GM23338 (cell line): ENCODE results near the gene DNAH8. TPM values are rescaled to one million over a fixed set of nuclear protein-coding genes. Genes with fewer than 3 reads are reported as not detected.

Source experiments
- ATAC-seq: fragments of 200-7000 bp; cut with Tn5 transposase; 3 replicates; pipeline ENCODE4 v1.9.1; 2020
- DNase-seq: peaks from one replicate; pipeline ENCODE4 v3.0.0-alpha.2; 2015; ENCODE audit warnings: low spot score
- H2AFZ ChIP-seq: fragments of 200-600 bp; sonication (generic); 2 replicates; pipeline ENCODE4 v1.8.0; 2016; ENCODE audit warnings: antibody characterized with exemption, mild to moderate bottlenecking, moderate library complexity
- H3F3A ChIP-seq: fragments of 200-600 bp; sonication (generic); replicated peaks from 2 replicates; pipeline ENCODE4 v1.8.0; 2017; ENCODE audit warnings: antibody characterized with exemption, mixed run types, low read depth
- H3K27ac ChIP-seq: fragments of 200-600 bp; sonication (generic); 2 replicates; pipeline ENCODE4 v1.6.1; 2016; ENCODE audit warnings: low read depth
- H3K27me3 ChIP-seq: fragments of 200-600 bp; sonication (generic); 2 replicates; pipeline ENCODE4 v1.8.0; 2016; ENCODE audit warnings: mild to moderate bottlenecking, mixed run types, moderate library complexity; ENCODE audit not compliant: insufficient read depth
- H3K36me3 ChIP-seq: fragments of 200-600 bp; sonication (generic); 2 replicates; pipeline ENCODE4 v1.8.0; 2016; ENCODE audit warnings: mild to moderate bottlenecking; ENCODE audit not compliant: insufficient read depth
- H3K4me1 ChIP-seq: fragments of 200-600 bp; sonication (generic); 2 replicates; pipeline ENCODE4 v1.8.0; 2016; ENCODE audit warnings: mild to moderate bottlenecking, moderate library complexity; ENCODE audit not compliant: insufficient read depth
- H3K4me2 ChIP-seq: fragments of 200-600 bp; sonication (generic); 2 replicates; pipeline ENCODE4 v1.7.1; 2017; ENCODE audit warnings: mixed run types
- H3K4me3 ChIP-seq: fragments of 200-600 bp; sonication (generic); 2 replicates; pipeline ENCODE4 v1.6.1; 2016; ENCODE audit warnings: mixed run types
- H3K79me2 ChIP-seq: fragments of 200-600 bp; sonication (generic); replicated peaks from 2 replicates; pipeline ENCODE4 v1.8.0; 2017; ENCODE audit warnings: mild to moderate bottlenecking; ENCODE audit not compliant: insufficient read depth
- H3K9me2 ChIP-seq: fragments of 200-600 bp; sonication (generic); 2 replicates; pipeline ENCODE4 v1.8.0; 2017; ENCODE audit not compliant: insufficient read depth
- H4K20me1 ChIP-seq: fragments of 200-600 bp; sonication (generic); replicated peaks from 2 replicates; pipeline ENCODE4 v1.8.0; 2017; ENCODE audit warnings: mild to moderate bottlenecking; ENCODE audit not compliant: insufficient read depth
- H3K27ac Mint-ChIP-seq: 2 replicates; pipeline ENCODE4 v1.8.0; 2020; ENCODE audit warnings: inconsistent platforms, mild to moderate bottlenecking, moderate library complexity, mixed read lengths
- H3K27me3 Mint-ChIP-seq: 3 replicates; pipeline ENCODE4 v1.8.0; 2022; ENCODE audit warnings: low read depth, mild to moderate bottlenecking, moderate library complexity, mixed read lengths, inconsistent platforms; ENCODE audit not compliant: insufficient read depth, poor library complexity
- H3K36me3 Mint-ChIP-seq: 3 replicates; pipeline ENCODE4 v1.8.0; 2021; ENCODE audit warnings: low read depth, mild to moderate bottlenecking, inconsistent platforms, moderate library complexity, mixed read lengths
- H3K4me1 Mint-ChIP-seq: 3 replicates; pipeline ENCODE4 v1.8.0; 2020; ENCODE audit warnings: mild to moderate bottlenecking, inconsistent platforms, mixed read lengths
- H3K4me3 Mint-ChIP-seq: 3 replicates; pipeline ENCODE4 v1.8.0; 2021; ENCODE audit warnings: moderate library complexity, mild to moderate bottlenecking, inconsistent platforms, mixed read lengths
- H3K9me3 Mint-ChIP-seq: 3 replicates; pipeline ENCODE4 v1.8.0; 2020; ENCODE audit warnings: moderate library complexity, mild to moderate bottlenecking, inconsistent platforms, mixed read lengths
- CREB1 ChIP-seq: fragments of 250-450 bp; sonication (Bioruptor Pico); IDR thresholded peaks from 2 replicates; pipeline ENCODE4 v1.5.0; 2020; ENCODE audit warnings: low read depth, mild to moderate bottlenecking, moderate library complexity
- ETS1 ChIP-seq: IDR thresholded peaks from 2 replicates; pipeline ENCODE4 v1.6.1; 2016; ENCODE audit warnings: antibody characterized with exemption
- EZH2 ChIP-seq: fragments of 200-600 bp; sonication (generic); IDR thresholded peaks from one replicate; pipeline ENCODE4 v1.8.0; 2017; ENCODE audit warnings: antibody characterized with exemption, mild to moderate bottlenecking, low read depth; ENCODE audit not compliant: unreplicated experiment
- EZH2phosphoT487 ChIP-seq: fragments of 200-600 bp; sonication (generic); IDR thresholded peaks from one replicate; pipeline ENCODE4 v1.8.1; 2018; ENCODE audit warnings: antibody characterized with exemption; ENCODE audit not compliant: unreplicated experiment
- JUNB ChIP-seq: IDR thresholded peaks from one replicate; pipeline ENCODE4 v1.6.1; 2016; ENCODE audit warnings: antibody characterized with exemption; ENCODE audit not compliant: unreplicated experiment
- NANOG ChIP-seq: IDR thresholded peaks from 2 replicates; pipeline ENCODE4 v1.6.1; 2016; ENCODE audit warnings: antibody characterized with exemption, borderline replicate concordance
- POLR2AphosphoS5 ChIP-seq: IDR thresholded peaks from 2 replicates; pipeline ENCODE4 v1.6.1; 2016; ENCODE audit warnings: antibody characterized with exemption, low read depth
- STAT1 ChIP-seq: IDR thresholded peaks from one replicate; pipeline ENCODE4 v1.6.1; 2016; ENCODE audit warnings: antibody characterized with exemption; ENCODE audit not compliant: unreplicated experiment
- ZNF114 ChIP-seq: fragments of 250-450 bp; sonication (Bioruptor Pico); IDR thresholded peaks from 2 replicates; pipeline ENCODE4 v1.5.0; 2020; ENCODE audit warnings: mild to moderate bottlenecking, moderate library complexity
- ZNF331 ChIP-seq: fragments of 250-450 bp; sonication (Bioruptor Pico); IDR thresholded peaks from 2 replicates; pipeline ENCODE4 v1.5.0; 2020; ENCODE audit warnings: low read depth, mild to moderate bottlenecking, moderate library complexity
- polyA plus RNA-seq: library from polyadenylated mRNA; unstranded; fragments of >200 nt; fragmentation: Nextera tagmentation; extraction: Ambion mirVana; gene quantifications from 2 replicates; pipeline ENCODE4 v1.2.1, GENCODE V29; 2016
- total RNA-seq: library from RNA; depleted of rRNA; stranded (reverse); fragments of >200 nt; shearing (Covaris generic); gene quantifications from 2 replicates; pipeline ENCODE4 v1.2.3, GENCODE V29; 2014
- TF ChIP-seq, protein P1 (sequence below), 2 experiments: fragments of 200-600 bp in 1 of 2; sonication (generic) in 1 of 2; conservative IDR thresholded peaks; 2 replicates each; pipeline versions ENCODE4 v1.5.1 to v1.6.1; 2016 to 2017; ENCODE audit warnings: antibody characterized with exemption in 2 of 2, low read depth in 2 of 2, mild to moderate bottlenecking in 2 of 2, moderate library complexity in 1 of 2
- TF ChIP-seq, protein P2 (sequence below): IDR thresholded peaks from one replicate; pipeline ENCODE4 v1.6.1; 2018; ENCODE audit warnings: antibody characterized with exemption; ENCODE audit not compliant: unreplicated experiment
- TF ChIP-seq, protein P3 (sequence below): fragments of 250-450 bp; sonication (Bioruptor Pico); IDR thresholded peaks from 2 replicates; pipeline ENCODE4 v1.5.0; 2020; ENCODE audit warnings: mild to moderate bottlenecking, moderate library complexity

Gene DNAH8
- total and polyA plus RNA-seq, 2 experiments from 2014 or later, result 0.02 TPM; not detected in 1

DNA sequence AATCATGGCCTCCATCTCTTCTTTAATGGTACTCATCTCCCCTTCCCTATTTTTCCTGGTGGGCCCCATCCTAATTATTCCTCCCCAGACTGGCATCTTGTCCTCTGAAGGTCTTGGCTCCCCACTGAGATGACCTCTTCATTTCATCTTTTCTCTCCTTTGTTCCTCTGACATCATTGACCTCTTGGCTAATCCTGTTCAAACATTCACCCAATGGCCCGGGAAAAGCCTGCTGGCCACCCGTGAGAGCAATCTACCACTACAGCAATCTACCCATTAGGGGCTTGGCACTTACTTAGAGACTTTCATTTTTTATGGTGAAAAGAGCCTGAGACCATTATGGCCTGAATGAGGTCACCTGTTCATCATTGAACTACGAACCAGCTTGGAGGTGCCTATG lies 130.8 kb downstream of the DNAH8 start:
- no peak overlapping the region for H3K4me2 ChIP-seq
- TF ChIP-seq NANOG (no peak), CREB1 (CRISPR knock-in tag) (no peak), POLR2AphosphoS5 (no peak), EZH2phosphoT487 (no peak), ETS1 (no peak), ZNF114 (CRISPR knock-in tag) (no peak), JUNB (no peak), ZNF331 (CRISPR knock-in tag) (no peak), EZH2 (no peak), STAT1 (no peak)
- TF ChIP-seq, protein P1, sequence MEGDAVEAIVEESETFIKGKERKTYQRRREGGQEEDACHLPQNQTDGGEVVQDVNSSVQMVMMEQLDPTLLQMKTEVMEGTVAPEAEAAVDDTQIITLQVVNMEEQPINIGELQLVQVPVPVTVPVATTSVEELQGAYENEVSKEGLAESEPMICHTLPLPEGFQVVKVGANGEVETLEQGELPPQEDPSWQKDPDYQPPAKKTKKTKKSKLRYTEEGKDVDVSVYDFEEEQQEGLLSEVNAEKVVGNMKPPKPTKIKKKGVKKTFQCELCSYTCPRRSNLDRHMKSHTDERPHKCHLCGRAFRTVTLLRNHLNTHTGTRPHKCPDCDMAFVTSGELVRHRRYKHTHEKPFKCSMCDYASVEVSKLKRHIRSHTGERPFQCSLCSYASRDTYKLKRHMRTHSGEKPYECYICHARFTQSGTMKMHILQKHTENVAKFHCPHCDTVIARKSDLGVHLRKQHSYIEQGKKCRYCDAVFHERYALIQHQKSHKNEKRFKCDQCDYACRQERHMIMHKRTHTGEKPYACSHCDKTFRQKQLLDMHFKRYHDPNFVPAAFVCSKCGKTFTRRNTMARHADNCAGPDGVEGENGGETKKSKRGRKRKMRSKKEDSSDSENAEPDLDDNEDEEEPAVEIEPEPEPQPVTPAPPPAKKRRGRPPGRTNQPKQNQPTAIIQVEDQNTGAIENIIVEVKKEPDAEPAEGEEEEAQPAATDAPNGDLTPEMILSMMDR (conservative IDR thresholded peaks at IDR 0.05; ENCODE audit: low read depth in 2 of 2), result no peak
- TF ChIP-seq, protein P2, sequence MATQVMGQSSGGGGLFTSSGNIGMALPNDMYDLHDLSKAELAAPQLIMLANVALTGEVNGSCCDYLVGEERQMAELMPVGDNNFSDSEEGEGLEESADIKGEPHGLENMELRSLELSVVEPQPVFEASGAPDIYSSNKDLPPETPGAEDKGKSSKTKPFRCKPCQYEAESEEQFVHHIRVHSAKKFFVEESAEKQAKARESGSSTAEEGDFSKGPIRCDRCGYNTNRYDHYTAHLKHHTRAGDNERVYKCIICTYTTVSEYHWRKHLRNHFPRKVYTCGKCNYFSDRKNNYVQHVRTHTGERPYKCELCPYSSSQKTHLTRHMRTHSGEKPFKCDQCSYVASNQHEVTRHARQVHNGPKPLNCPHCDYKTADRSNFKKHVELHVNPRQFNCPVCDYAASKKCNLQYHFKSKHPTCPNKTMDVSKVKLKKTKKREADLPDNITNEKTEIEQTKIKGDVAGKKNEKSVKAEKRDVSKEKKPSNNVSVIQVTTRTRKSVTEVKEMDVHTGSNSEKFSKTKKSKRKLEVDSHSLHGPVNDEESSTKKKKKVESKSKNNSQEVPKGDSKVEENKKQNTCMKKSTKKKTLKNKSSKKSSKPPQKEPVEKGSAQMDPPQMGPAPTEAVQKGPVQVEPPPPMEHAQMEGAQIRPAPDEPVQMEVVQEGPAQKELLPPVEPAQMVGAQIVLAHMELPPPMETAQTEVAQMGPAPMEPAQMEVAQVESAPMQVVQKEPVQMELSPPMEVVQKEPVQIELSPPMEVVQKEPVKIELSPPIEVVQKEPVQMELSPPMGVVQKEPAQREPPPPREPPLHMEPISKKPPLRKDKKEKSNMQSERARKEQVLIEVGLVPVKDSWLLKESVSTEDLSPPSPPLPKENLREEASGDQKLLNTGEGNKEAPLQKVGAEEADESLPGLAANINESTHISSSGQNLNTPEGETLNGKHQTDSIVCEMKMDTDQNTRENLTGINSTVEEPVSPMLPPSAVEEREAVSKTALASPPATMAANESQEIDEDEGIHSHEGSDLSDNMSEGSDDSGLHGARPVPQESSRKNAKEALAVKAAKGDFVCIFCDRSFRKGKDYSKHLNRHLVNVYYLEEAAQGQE, result no peak
- TF ChIP-seq, protein P3, sequence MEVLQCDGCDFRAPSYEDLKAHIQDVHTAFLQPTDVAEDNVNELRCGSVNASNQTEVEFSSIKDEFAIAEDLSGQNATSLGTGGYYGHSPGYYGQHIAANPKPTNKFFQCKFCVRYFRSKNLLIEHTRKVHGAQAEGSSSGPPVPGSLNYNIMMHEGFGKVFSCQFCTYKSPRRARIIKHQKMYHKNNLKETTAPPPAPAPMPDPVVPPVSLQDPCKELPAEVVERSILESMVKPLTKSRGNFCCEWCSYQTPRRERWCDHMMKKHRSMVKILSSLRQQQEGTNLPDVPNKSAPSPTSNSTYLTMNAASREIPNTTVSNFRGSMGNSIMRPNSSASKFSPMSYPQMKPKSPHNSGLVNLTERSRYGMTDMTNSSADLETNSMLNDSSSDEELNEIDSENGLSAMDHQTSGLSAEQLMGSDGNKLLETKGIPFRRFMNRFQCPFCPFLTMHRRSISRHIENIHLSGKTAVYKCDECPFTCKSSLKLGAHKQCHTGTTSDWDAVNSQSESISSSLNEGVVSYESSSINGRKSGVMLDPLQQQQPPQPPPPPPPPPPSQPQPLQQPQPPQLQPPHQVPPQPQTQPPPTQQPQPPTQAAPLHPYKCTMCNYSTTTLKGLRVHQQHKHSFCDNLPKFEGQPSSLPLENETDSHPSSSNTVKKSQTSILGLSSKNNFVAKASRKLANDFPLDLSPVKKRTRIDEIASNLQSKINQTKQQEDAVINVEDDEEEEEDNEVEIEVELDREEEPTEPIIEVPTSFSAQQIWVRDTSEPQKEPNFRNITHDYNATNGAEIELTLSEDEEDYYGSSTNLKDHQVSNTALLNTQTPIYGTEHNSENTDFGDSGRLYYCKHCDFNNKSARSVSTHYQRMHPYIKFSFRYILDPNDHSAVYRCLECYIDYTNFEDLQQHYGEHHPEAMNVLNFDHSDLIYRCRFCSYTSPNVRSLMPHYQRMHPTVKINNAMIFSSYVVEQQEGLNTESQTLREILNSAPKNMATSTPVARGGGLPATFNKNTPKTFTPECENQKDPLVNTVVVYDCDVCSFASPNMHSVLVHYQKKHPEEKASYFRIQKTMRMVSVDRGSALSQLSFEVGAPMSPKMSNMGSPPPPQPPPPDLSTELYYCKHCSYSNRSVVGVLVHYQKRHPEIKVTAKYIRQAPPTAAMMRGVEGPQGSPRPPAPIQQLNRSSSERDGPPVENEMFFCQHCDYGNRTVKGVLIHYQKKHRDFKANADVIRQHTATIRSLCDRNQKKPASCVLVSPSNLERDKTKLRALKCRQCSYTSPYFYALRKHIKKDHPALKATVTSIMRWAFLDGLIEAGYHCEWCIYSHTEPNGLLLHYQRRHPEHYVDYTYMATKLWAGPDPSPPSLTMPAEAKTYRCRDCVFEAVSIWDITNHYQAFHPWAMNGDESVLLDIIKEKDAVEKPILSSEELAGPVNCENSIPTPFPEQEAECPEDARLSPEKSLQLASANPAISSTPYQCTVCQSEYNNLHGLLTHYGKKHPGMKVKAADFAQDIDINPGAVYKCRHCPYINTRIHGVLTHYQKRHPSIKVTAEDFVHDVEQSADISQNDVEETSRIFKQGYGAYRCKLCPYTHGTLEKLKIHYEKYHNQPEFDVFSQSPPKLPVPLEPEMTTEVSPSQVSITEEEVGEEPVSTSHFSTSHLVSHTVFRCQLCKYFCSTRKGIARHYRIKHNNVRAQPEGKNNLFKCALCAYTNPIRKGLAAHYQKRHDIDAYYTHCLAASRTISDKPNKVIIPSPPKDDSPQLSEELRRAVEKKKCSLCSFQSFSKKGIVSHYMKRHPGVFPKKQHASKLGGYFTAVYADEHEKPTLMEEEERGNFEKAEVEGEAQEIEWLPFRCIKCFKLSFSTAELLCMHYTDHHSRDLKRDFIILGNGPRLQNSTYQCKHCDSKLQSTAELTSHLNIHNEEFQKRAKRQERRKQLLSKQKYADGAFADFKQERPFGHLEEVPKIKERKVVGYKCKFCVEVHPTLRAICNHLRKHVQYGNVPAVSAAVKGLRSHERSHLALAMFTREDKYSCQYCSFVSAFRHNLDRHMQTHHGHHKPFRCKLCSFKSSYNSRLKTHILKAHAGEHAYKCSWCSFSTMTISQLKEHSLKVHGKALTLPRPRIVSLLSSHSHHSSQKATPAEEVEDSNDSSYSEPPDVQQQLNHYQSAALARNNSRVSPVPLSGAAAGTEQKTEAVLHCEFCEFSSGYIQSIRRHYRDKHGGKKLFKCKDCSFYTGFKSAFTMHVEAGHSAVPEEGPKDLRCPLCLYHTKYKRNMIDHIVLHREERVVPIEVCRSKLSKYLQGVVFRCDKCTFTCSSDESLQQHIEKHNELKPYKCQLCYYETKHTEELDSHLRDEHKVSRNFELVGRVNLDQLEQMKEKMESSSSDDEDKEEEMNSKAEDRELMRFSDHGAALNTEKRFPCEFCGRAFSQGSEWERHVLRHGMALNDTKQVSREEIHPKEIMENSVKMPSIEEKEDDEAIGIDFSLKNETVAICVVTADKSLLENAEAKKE, result no peak
- Mint-ChIP-seq H3K4me1 (peaks cover 17% of the 10 kb centered on the region), H3K9me3 (no peaks in the 10 kb centered on the region), H3K4me3 (no peak overlapping the region), H3K27ac (no peak overlapping the region), H3K36me3 (no peaks in the 10 kb centered on the region), H3K27me3 (no peaks in the 10 kb centered on the region)
- no peaks in the 10 kb centered on the region for H3K9me2 ChIP-seq
- no peak overlapping the region for H2AFZ ChIP-seq
- peaks cover 4% of the 10 kb centered on the region; the same call in 1 of the 2 replicates for H3K4me1 ChIP-seq
- DNase-seq (no peak), ATAC-seq (no peak)
- H3K4me3 ChIP-seq, result no peak overlapping the region
- no peaks in the 10 kb centered on the region for H3K27me3 ChIP-seq
- H3K27ac ChIP-seq, result no peak overlapping the region
- H3F3A ChIP-seq, result no peaks in the 10 kb centered on the region
- no peaks in the 10 kb centered on the region for H4K20me1 ChIP-seq
- H3K36me3 ChIP-seq, result no peaks in the 10 kb centered on the region
- no peaks in the 10 kb centered on the region for H3K79me2 ChIP-seq
